ENCODE results near the gene ETF1. TPM values are rescaled to one million over a fixed set of nuclear protein-coding genes. Genes with fewer than 3 reads are reported as not detected.

ETF1 gene
- total and polyA plus RNA-seq, 2 donors (not counting 1 experiment from before 2014, with no cell fraction given) = 10.2 to 50.5 TPM

DNA sequence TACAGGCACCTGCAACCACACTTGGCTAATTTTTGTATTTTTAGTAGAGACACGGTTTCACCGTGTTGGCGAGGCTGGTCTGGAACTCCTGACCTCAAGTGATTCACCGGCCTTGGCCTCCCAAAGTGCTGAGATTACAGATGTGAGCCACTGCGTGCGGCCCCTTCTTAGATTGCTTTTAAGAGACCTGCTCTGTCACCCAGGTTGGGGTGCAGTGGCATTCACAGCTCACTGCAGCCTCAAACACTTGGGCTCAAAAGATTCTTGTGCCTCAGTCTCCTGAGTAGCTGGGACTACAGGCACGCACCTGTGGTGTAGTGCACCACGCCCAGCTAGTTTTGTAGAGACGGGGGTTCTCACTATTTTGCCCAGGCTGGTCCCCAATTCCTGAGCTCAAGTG lies 21.2 kb upstream of the ETF1 start:
- Histone ChIP-seq H3K9me3 (ENCODE audit: control extremely low read depth in 1 of 3, control insufficient read depth in 2 of 3, insufficient read depth in 1 of 3, low read length in 2 of 3) (no peaks in the 10 kb centered on the region), H3K79me2 (ENCODE audit: control insufficient read depth, insufficient read depth, low read length) (peaks cover 41% of the 10 kb centered on the region), H3K27me3 (replicated peaks in 1 of 4; ENCODE audit: control extremely low read depth in 1 of 4, control insufficient read depth in 3 of 4, insufficient read depth in 4 of 4, low read length in 3 of 4) (no peaks in the 10 kb centered on the region), H3K4me1 (ENCODE audit: control insufficient read depth in 2 of 2, insufficient read depth in 2 of 2, low read length in 2 of 2) (no peaks in the 10 kb centered on the region), H3K27ac (ENCODE audit: low read length in 2 of 2) (no peak overlapping the region), H4K20me1 (ENCODE audit: control insufficient read depth, insufficient read depth, low read length, poor library complexity, severe bottlenecking) (peaks cover 20% of the 10 kb centered on the region), H3K36me3 (replicated peaks in 1 of 2; ENCODE audit: control extremely low read depth in 1 of 2, control insufficient read depth in 1 of 2, extremely low read depth in 1 of 2, insufficient read depth in 2 of 2, low read length in 1 of 2) (peaks cover 17 to 92% of the 10 kb centered on the region in 2 experiments), H3K9ac (ENCODE audit: low read length) (no peak overlapping the region), H3K4me3 (ENCODE audit: control extremely low read depth in 1 of 5, extremely low read depth in 1 of 5, insufficient read depth in 1 of 5, low read depth in 2 of 5, low read length in 4 of 5) (no peak overlapping the region), H2AFZ (ENCODE audit: insufficient read depth, low read depth, low read length, poor library complexity, severe bottlenecking) (no peak overlapping the region), H3K4me2 (replicated peaks; ENCODE audit: low read depth, low read length, poor library complexity, severe bottlenecking) (no peak overlapping the region)
- WGBS (ENCODE audit: insufficient coverage) = 85% methylated on average over 9 of the region's 9 CpGs
- ATAC-seq (ENCODE audit: low read depth) (no peak), DNase-seq (no peak)
- ChIA-PET CTCF (no interaction called here), POLR2A (no interaction called here)
- H3K27ac Mint-ChIP-seq = no peak overlapping the region
- H3K9me3 Mint-ChIP-seq (ENCODE audit: insufficient read depth) = no peaks in the 10 kb centered on the region
- peaks cover 10% of the 10 kb centered on the region for H3K4me1 Mint-ChIP-seq
- intact Hi-C loops (cut with micrococcal nuclease) = no loop called here
- no peak overlapping the region for H3K4me3 Mint-ChIP-seq
- H3K27me3 Mint-ChIP-seq = no peaks in the 10 kb centered on the region
- TF ChIP-seq, protein P1, sequence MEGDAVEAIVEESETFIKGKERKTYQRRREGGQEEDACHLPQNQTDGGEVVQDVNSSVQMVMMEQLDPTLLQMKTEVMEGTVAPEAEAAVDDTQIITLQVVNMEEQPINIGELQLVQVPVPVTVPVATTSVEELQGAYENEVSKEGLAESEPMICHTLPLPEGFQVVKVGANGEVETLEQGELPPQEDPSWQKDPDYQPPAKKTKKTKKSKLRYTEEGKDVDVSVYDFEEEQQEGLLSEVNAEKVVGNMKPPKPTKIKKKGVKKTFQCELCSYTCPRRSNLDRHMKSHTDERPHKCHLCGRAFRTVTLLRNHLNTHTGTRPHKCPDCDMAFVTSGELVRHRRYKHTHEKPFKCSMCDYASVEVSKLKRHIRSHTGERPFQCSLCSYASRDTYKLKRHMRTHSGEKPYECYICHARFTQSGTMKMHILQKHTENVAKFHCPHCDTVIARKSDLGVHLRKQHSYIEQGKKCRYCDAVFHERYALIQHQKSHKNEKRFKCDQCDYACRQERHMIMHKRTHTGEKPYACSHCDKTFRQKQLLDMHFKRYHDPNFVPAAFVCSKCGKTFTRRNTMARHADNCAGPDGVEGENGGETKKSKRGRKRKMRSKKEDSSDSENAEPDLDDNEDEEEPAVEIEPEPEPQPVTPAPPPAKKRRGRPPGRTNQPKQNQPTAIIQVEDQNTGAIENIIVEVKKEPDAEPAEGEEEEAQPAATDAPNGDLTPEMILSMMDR (IDR thresholded peaks at IDR 0.05) = no peak

DNA sequence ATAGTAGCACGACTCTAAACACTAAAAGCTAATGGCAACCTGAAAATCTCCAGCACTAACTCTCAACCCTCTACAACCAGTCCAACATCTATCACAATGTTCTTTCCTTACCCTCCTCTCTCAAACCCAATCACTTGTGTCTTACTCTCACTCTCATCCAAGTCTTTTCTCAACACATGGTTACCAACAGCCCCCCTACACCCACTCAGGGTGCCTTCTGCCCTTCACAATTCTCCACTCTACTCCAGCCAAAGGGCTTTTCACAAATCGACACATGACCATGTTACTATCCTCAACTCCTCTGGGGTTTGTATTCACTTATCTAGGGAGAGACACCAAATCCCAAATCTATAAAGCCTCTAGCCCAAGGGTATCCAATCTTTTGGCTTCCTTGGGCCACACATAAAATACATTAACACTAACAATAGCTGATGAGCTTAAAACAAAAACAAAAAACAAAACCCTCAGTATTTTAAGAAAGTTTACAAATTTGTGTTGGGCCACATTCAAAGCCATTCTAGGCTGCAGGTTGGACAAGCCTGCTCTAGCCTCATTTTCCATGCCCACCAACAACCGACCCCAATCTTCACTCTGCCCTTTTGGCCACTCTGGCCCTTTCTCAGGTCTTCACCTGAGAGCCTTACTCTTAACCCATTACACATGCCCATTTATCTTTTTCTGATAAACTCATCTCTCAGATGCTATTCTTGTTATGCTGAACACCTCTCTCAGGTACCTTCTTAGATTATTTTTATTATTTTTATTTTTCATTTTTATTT lies 20.5 kb upstream of the ETF1 start:
- no peak for ATAC-seq (ENCODE audit: low read depth)
- Histone ChIP-seq H3K4me1 (ENCODE audit: control insufficient read depth in 2 of 2, insufficient read depth in 2 of 2, low read length in 2 of 2) (no peaks in the 10 kb centered on the region), H3K9me3 (ENCODE audit: control extremely low read depth in 1 of 3, control insufficient read depth in 2 of 3, insufficient read depth in 1 of 3, low read length in 2 of 3) (no peaks in the 10 kb centered on the region), H3K9ac (ENCODE audit: low read length) (no peak overlapping the region), H3K4me3 (ENCODE audit: control extremely low read depth in 1 of 5, extremely low read depth in 1 of 5, insufficient read depth in 1 of 5, low read depth in 2 of 5, low read length in 4 of 5) (no peak overlapping the region), H3K27me3 (replicated peaks in 1 of 4; ENCODE audit: control extremely low read depth in 1 of 4, control insufficient read depth in 3 of 4, insufficient read depth in 4 of 4, low read length in 3 of 4) (no peaks in the 10 kb centered on the region), H3K36me3 (replicated peaks in 1 of 2; ENCODE audit: control extremely low read depth in 1 of 2, control insufficient read depth in 1 of 2, extremely low read depth in 1 of 2, insufficient read depth in 2 of 2, low read length in 1 of 2) (peaks cover 20 to 91% of the 10 kb centered on the region in 2 experiments), H3K4me2 (replicated peaks; ENCODE audit: low read depth, low read length, poor library complexity, severe bottlenecking) (no peak overlapping the region), H3K79me2 (ENCODE audit: control insufficient read depth, insufficient read depth, low read length) (peaks cover 39% of the 10 kb centered on the region), H2AFZ (ENCODE audit: insufficient read depth, low read depth, low read length, poor library complexity, severe bottlenecking) (no peak overlapping the region), H3K27ac (ENCODE audit: low read length in 2 of 2) (no peak overlapping the region), H4K20me1 (ENCODE audit: control insufficient read depth, insufficient read depth, low read length, poor library complexity, severe bottlenecking) (peaks cover 24% of the 10 kb centered on the region)
- Mint-ChIP-seq H3K27me3 (no peaks in the 10 kb centered on the region), H3K9me3 (ENCODE audit: insufficient read depth) (no peaks in the 10 kb centered on the region), H3K27ac (no peak overlapping the region), H3K4me1 (peaks cover 5% of the 10 kb centered on the region), H3K4me3 (no peak overlapping the region)
- no peak for TF ChIP-seq EZH2 (IDR thresholded peaks at IDR 0.05; ENCODE audit: borderline replicate concordance, insufficient read depth, low read depth, low read length, poor library complexity, severe bottlenecking)
- TF ChIP-seq, protein P1 (IDR thresholded peaks at IDR 0.05) = no peak
- intact Hi-C loops (cut with micrococcal nuclease) = no loop called here
- no peak for DNase-seq
- POLR2A ChIA-PET = no interaction called here
- CTCF ChIA-PET = no interaction called here
- 96% methylated on average over 3 of the region's 3 CpGs for WGBS (ENCODE audit: insufficient coverage)

Data from B cell (primary cell).